BE2C (cell line): Measurements from ENCODE around the gene HLA-DQB1.

Source experiments
- DNase-seq: peaks from one replicate; pipeline ENCODE4 v3.0.0-alpha.2; 2020
- H3K27me3 ChIP-seq: fragments of 250-450 bp; sonication (Bioruptor Pico); 2 replicates; pipeline ENCODE4 v1.5.1; 2020; ENCODE audit warnings: mild to moderate bottlenecking
- H3K36me3 ChIP-seq: fragments of 250-450 bp; sonication (Bioruptor Pico); 2 replicates; pipeline ENCODE4 v1.5.1; 2020; ENCODE audit warnings: mild to moderate bottlenecking
- H3K4me1 ChIP-seq: fragments of 250-450 bp; sonication (Bioruptor Pico); 2 replicates; pipeline ENCODE4 v1.5.1; 2020
- H3K4me3 ChIP-seq: 2 replicates; pipeline ENCODE4 v1.5.1; 2011; ENCODE audit warnings: low read depth, low read length
- H3K9me3 ChIP-seq: fragments of 250-450 bp; sonication (Bioruptor Pico); 2 replicates; pipeline ENCODE4 v1.5.1; 2020
- TF ChIP-seq, protein P1 (sequence below): IDR thresholded peaks from 2 replicates; pipeline ENCODE4 v1.5.1; 2012; ENCODE audit warnings: mild to moderate bottlenecking, low read depth, low read length

HLA-DQB1 gene

DNA sequence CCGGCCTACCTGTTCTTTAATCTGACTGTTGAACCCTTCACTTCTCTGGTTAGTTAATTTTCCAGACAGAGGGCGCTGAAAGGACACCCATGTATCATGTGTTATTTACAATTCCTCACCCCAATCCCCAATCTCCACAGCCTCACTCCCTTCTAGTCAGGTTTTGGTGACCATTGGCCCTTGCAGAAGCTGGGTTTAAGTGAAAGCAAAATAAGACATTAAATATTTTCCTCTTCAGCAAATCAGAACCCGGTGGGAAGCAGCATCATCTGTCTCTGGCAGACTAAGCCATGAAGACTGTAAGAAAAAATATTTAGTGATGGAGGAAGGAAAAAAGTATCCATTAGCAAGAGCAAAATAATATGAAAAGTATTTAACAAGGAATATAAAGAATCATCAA, 38.6 kb downstream of the HLA-DQB1 start:
- H3K4me1 ChIP-seq, result no peaks in the 10 kb centered on the region

DNA sequence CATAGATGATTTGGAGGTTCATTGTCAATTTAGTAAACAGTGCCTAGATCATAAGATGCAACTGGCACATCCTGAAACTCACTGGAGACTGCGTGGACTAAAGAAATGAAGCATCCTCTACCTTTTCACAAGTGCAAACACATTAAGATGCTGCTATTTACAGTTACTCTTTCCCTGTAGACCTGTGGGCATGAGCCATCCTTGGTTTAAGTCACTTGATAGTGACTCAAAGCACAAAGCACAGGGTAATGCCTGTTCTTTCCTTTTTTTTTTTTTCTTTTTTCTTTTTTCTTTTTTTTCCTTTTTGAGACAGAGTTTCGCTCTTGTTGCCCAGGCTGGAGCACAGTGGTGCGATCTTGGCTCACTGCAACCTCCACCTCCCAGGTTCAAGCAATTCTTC, 39.2 kb downstream of the HLA-DQB1 start:
- Histone ChIP-seq H3K9me3 (no peaks in the 10 kb centered on the region), H3K4me3 (no peak overlapping the region), H3K4me1 (no peaks in the 10 kb centered on the region), H3K27me3 (no peaks in the 10 kb centered on the region), H3K36me3 (no peaks in the 10 kb centered on the region)
- no peak for DNase-seq
- TF ChIP-seq, protein P1, sequence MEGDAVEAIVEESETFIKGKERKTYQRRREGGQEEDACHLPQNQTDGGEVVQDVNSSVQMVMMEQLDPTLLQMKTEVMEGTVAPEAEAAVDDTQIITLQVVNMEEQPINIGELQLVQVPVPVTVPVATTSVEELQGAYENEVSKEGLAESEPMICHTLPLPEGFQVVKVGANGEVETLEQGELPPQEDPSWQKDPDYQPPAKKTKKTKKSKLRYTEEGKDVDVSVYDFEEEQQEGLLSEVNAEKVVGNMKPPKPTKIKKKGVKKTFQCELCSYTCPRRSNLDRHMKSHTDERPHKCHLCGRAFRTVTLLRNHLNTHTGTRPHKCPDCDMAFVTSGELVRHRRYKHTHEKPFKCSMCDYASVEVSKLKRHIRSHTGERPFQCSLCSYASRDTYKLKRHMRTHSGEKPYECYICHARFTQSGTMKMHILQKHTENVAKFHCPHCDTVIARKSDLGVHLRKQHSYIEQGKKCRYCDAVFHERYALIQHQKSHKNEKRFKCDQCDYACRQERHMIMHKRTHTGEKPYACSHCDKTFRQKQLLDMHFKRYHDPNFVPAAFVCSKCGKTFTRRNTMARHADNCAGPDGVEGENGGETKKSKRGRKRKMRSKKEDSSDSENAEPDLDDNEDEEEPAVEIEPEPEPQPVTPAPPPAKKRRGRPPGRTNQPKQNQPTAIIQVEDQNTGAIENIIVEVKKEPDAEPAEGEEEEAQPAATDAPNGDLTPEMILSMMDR, result no peak

More for the DNA sequence above, 38.6 kb downstream of the HLA-DQB1 start:
- H3K4me3 ChIP-seq, result no peak overlapping the region
- H3K27me3 ChIP-seq, result no peaks in the 10 kb centered on the region
- no peaks in the 10 kb centered on the region for H3K36me3 ChIP-seq
- DNase-seq, result no peak
- H3K9me3 ChIP-seq, result no peaks in the 10 kb centered on the region
- TF ChIP-seq, protein P1, result no peak

DNA sequence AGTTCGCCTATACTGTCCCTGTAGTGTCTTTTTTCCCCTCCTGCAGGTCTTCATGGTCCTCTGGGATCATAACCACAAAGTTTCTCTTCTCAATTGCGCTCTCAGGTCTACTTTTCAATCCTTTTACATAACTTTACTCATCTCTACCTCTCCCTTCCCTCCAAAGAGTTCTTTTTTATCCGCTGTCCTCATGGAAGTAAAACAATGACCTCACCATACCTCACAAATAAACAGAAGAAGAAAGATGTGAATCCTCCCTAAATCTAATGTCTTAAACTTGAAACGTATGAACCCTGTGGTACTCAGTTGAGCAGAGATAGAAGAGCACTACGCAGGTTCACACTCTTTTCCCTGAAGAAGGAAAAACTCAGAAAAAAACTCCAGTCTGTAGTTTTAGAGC, 41.3 kb downstream of the HLA-DQB1 start:
- Histone ChIP-seq H3K4me1 (no peaks in the 10 kb centered on the region), H3K27me3 (no peaks in the 10 kb centered on the region), H3K9me3 (no peaks in the 10 kb centered on the region), H3K36me3 (no peaks in the 10 kb centered on the region), H3K4me3 (no peak overlapping the region)
- TF ChIP-seq, protein P1, result no peak
- DNase-seq, result no peak

- Histone ChIP-seq H3K4me1 (no peaks in the 10 kb centered on the region), H3K27me3 (no peaks in the 10 kb centered on the region), H3K36me3 (no peaks in the 10 kb centered on the region), H3K9me3 (no peaks in the 10 kb centered on the region), H3K4me3 (no peak overlapping the region)
- TF ChIP-seq, protein P1, result no peak
- no peak for DNase-seq
These were observed 41.9 kb downstream of the HLA-DQB1 start for GRCh38 chr6:32624565-32624964.

DNA sequence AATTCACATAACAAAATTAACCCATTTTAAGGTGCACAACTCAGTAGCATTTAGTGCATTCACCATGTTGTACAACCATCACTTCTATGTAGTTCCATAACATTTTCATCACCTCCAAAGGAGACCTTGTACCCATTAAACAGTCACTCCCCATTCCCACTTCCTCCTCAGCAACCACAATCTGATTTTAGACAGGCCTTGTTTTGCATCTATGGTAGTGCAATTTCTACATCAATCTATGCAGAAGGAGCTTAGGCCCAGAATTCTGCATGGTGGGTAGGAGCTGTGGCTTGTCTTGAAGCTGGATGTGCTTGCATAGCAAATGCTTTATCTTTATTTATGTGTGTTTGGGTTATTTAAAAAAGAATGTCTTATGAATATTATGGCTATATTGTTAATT, 42.8 kb downstream of the HLA-DQB1 start:
- no peaks in the 10 kb centered on the region for H3K27me3 ChIP-seq
- no peak overlapping the region for H3K4me3 ChIP-seq
- no peaks in the 10 kb centered on the region for H3K36me3 ChIP-seq
- H3K4me1 ChIP-seq, result no peaks in the 10 kb centered on the region
- no peak for DNase-seq
- no peaks in the 10 kb centered on the region for H3K9me3 ChIP-seq
- TF ChIP-seq, protein P1, result no peak

DNA sequence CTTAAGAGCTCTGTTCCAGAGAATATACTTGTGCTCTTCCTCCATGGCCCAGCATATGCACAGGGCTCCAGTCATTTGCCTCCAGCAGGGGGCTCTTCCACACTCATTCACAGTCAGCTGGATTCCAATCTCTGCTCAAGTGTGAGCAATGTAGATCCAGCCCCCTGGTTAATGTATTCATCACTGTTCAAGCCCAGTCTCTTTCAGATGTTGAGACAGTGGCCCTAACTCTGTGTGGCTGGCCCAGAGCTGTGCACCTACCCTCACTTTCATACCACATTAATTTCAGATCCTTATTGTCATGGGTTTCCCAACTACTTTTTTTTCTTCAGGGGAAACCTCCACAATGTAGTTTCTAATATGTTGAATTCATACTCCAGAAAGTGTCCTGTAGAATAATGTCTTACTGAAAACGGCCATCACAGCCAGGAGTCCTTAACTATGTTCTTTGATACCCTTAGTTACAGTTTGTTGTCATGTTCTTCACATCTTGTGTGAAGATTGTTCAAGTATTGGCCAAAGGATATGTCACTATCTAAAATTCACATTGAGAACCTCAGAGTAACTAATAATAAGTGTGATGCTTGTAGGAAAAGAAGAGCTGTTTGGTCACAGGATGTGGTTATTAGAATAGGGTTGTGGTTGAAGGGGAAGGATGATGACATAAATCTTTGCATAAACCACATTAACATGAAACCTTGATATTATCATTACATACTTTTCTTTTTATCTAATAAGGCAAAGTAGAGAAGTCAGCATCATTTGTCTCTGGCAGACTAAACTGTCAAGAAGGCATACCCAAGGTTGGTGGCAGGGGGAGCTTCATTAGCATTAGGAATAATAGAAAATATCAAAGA, 43.7 kb downstream of the HLA-DQB1 start:
- no peak overlapping the region for H3K4me3 ChIP-seq
- no peaks in the 10 kb centered on the region for H3K36me3 ChIP-seq
- DNase-seq, result peak; percentile 36
- H3K9me3 ChIP-seq, result no peaks in the 10 kb centered on the region
- TF ChIP-seq, protein P1, result peak; percentile 68
- H3K27me3 ChIP-seq, result no peaks in the 10 kb centered on the region
- H3K4me1 ChIP-seq, result no peaks in the 10 kb centered on the region
